ENCODE data around the gene PAQR7. TPM values are rescaled to one million over a fixed set of nuclear protein-coding genes. Genes with fewer than 3 reads are reported as not detected.

The PAQR7 gene
- total RNA-seq, 1 experiment from 2014 or later = 4.4 TPM

- ChIA-PET POLR2A (interaction anchor here (0.7 to 5.0 kb wide), 3 partner anchors 12 to 294 kb away, joined by 3 to 46 read pairs (median 3); partner anchors contain the start of gene MTFR1L), CTCF (interaction anchor here (1.2 to 2.1 kb wide), 4 partner anchors 10 to 64 kb away, joined by 3 to 9 read pairs (median 6); no protein-coding TSS in a partner anchor)
- Mint-ChIP-seq H3K4me3 (ENCODE audit: unreplicated experiment) (no peak overlapping the region), H3K4me1 (ENCODE audit: insufficient read depth, unreplicated experiment) (peaks cover 11% of the 10 kb centered on the region), H3K27me3 (ENCODE audit: insufficient read depth, unreplicated experiment) (no peaks in the 10 kb centered on the region), H3K27ac (ENCODE audit: low read depth, unreplicated experiment) (no peak overlapping the region), H3K36me3 (ENCODE audit: insufficient read depth, unreplicated experiment) (peaks cover 68% of the 10 kb centered on the region), H3K9me3 (ENCODE audit: unreplicated experiment) (no peaks in the 10 kb centered on the region)
- BruUV-seq (replicated peaks) = TSS peak; percentile 41
- DNase-seq (ENCODE audit: unreplicated experiment) = peak; percentile 28
- TF ChIP-seq CTCF (IDR thresholded peaks at IDR 0.05; ENCODE audit: unreplicated experiment) = no peak
- intact Hi-C loops (cut with micrococcal nuclease) = no loop called here
Measured at GRCh38 chr1:25832336-25833037, 43.0 kb downstream of the PAQR7 start.

- DNase-seq (ENCODE audit: unreplicated experiment) = no peak
- no peak for TF ChIP-seq CTCF (IDR thresholded peaks at IDR 0.05; ENCODE audit: unreplicated experiment)
- Mint-ChIP-seq H3K27me3 (ENCODE audit: insufficient read depth, unreplicated experiment) (no peaks in the 10 kb centered on the region), H3K36me3 (ENCODE audit: insufficient read depth, unreplicated experiment) (peaks cover 76% of the 10 kb centered on the region), H3K27ac (ENCODE audit: low read depth, unreplicated experiment) (no peak overlapping the region), H3K4me3 (ENCODE audit: unreplicated experiment) (no peak overlapping the region), H3K4me1 (ENCODE audit: insufficient read depth, unreplicated experiment) (peaks cover 5% of the 10 kb centered on the region), H3K9me3 (ENCODE audit: unreplicated experiment) (no peaks in the 10 kb centered on the region)
- ChIA-PET POLR2A (interaction anchor here (0.8 to 5.0 kb wide), 3 partner anchors 11 to 27 kb away, joined by 3 to 46 read pairs (median 3); partner anchors contain the start of gene MTFR1L), CTCF (interaction anchor here (0.7 to 2.1 kb wide), 6 partner anchors 10 to 166 kb away, joined by 3 to 9 read pairs (median 4); partner anchors contain the start of gene PAFAH2)
- BruUV-seq (replicated peaks) = no TSS peak
- intact Hi-C loops (cut with micrococcal nuclease) = no loop called here
Measured at GRCh38 chr1:25831569-25832196, 43.8 kb downstream of the PAQR7 start.

GRCh38 chr1:25829046-25829445 lies 46.5 kb downstream of the PAQR7 start:
- POLR2A ChIA-PET = interaction anchor here (0.9 to 5.0 kb wide), 5 partner anchors 8 to 76 kb away, joined by 3 to 46 read pairs (median 4); partner anchors contain the start of gene MTFR1L
- Mint-ChIP-seq H3K27me3 (ENCODE audit: insufficient read depth, unreplicated experiment) (no peaks in the 10 kb centered on the region), H3K4me1 (ENCODE audit: insufficient read depth, unreplicated experiment) (peaks cover 5% of the 10 kb centered on the region), H3K4me3 (ENCODE audit: unreplicated experiment) (no peak overlapping the region), H3K36me3 (ENCODE audit: insufficient read depth, unreplicated experiment) (peaks cover 85% of the 10 kb centered on the region), H3K9me3 (ENCODE audit: unreplicated experiment) (no peaks in the 10 kb centered on the region), H3K27ac (ENCODE audit: low read depth, unreplicated experiment) (no peak overlapping the region)
- intact Hi-C loops (cut with micrococcal nuclease) = no loop called here
- no peak for TF ChIP-seq CTCF (IDR thresholded peaks at IDR 0.05; ENCODE audit: unreplicated experiment)
- DNase-seq (ENCODE audit: unreplicated experiment) = no peak
- CTCF ChIA-PET = interaction anchor here (0.6 to 0.8 kb wide), 2 partner anchors 31 to 75 kb away, joined by 4 read pairs; no protein-coding TSS in a partner anchor
- no TSS peak for BruUV-seq (replicated peaks)

GRCh38 chr1:25828491-25828890 lies 47.0 kb downstream of the PAQR7 start:
- H3K27me3 Mint-ChIP-seq (ENCODE audit: insufficient read depth, unreplicated experiment) = no peaks in the 10 kb centered on the region
- no peak for DNase-seq (ENCODE audit: unreplicated experiment)
- ChIA-PET CTCF (interaction anchor here (0.6 kb wide), 1 partner anchor 32 kb away, joined by 4 read pairs; no protein-coding TSS in a partner anchor), POLR2A (interaction anchor here (0.9 to 5.0 kb wide), 2 partner anchors 8 to 15 kb away, joined by 3 to 46 read pairs; partner anchors contain the start of gene MTFR1L)
- H3K36me3 Mint-ChIP-seq (ENCODE audit: insufficient read depth, unreplicated experiment) = peaks cover 79% of the 10 kb centered on the region
- no peak overlapping the region for H3K4me3 Mint-ChIP-seq (ENCODE audit: unreplicated experiment)
- no peak overlapping the region for H3K27ac Mint-ChIP-seq (ENCODE audit: low read depth, unreplicated experiment)
- BruUV-seq (replicated peaks) = no TSS peak
- peaks cover 5% of the 10 kb centered on the region for H3K4me1 Mint-ChIP-seq (ENCODE audit: insufficient read depth, unreplicated experiment)
- H3K9me3 Mint-ChIP-seq (ENCODE audit: unreplicated experiment) = no peaks in the 10 kb centered on the region
- intact Hi-C loops (cut with micrococcal nuclease) = no loop called here
- no peak for TF ChIP-seq CTCF (IDR thresholded peaks at IDR 0.05; ENCODE audit: unreplicated experiment)

All from MCF 10A (cell line).